ENCODE measurements around the gene SLMAP.

Gene SLMAP

DNA sequence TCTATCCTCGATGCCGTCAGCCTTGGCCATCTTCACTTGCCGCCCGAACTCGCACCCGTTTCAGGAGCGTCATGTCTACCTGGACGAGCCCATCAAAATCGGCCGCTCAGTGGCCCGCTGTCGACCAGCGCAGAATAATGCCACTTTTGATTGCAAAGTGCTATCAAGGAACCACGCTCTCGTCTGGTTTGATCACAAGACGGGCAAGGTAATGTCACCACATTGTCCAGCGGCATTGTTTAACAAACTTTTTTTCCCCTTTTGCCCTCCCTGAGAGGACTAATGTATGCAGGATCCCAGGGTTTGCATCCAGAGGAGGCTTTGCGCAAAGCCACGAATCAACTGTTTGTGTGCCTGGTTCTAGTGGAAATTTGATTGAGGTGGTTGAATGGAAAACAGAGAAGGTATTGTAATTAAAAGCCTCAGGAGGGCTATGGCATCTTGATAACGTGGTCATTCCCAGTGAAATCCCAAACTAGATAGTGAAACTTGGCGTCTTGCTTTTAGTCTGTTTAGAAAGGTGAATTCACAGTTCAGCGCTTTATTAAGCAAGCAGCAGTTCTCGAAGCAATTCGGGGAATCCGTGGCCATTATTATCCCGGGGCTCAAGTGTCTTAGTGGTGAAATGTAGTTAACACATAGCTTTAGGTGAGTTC lies 1.7 kb downstream of the SLMAP start:
- TF ChIP-seq, protein P1, sequence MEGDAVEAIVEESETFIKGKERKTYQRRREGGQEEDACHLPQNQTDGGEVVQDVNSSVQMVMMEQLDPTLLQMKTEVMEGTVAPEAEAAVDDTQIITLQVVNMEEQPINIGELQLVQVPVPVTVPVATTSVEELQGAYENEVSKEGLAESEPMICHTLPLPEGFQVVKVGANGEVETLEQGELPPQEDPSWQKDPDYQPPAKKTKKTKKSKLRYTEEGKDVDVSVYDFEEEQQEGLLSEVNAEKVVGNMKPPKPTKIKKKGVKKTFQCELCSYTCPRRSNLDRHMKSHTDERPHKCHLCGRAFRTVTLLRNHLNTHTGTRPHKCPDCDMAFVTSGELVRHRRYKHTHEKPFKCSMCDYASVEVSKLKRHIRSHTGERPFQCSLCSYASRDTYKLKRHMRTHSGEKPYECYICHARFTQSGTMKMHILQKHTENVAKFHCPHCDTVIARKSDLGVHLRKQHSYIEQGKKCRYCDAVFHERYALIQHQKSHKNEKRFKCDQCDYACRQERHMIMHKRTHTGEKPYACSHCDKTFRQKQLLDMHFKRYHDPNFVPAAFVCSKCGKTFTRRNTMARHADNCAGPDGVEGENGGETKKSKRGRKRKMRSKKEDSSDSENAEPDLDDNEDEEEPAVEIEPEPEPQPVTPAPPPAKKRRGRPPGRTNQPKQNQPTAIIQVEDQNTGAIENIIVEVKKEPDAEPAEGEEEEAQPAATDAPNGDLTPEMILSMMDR (conservative IDR thresholded peaks at IDR 0.05; ENCODE audit: control insufficient read depth, insufficient read depth, low read depth, low read length) = no peak
- peak overlapping the region; percentile 67 for H3K4me3 ChIP-seq (ENCODE audit: control insufficient read depth, low read depth, low read length)
- DNase-seq (ENCODE audit: low read depth) = peak; percentile 31

- H3K4me3 ChIP-seq (ENCODE audit: control insufficient read depth, low read depth, low read length) = peak overlapping the region; percentile 67
- peak; percentile 40 for DNase-seq (ENCODE audit: low read depth)
- TF ChIP-seq, protein P1 (conservative IDR thresholded peaks at IDR 0.05; ENCODE audit: control insufficient read depth, insufficient read depth, low read depth, low read length) = no peak
Measured at GRCh38 chr3:57758686-57759085, 2.6 kb downstream of the SLMAP start.

GRCh38 chr3:57764794-57765193 lies 8.7 kb downstream of the SLMAP start:
- DNase-seq (ENCODE audit: low read depth) = no peak
- TF ChIP-seq, protein P1 (conservative IDR thresholded peaks at IDR 0.05; ENCODE audit: control insufficient read depth, insufficient read depth, low read depth, low read length) = no peak
- H3K4me3 ChIP-seq (ENCODE audit: control insufficient read depth, low read depth, low read length) = no peak overlapping the region

DNA sequence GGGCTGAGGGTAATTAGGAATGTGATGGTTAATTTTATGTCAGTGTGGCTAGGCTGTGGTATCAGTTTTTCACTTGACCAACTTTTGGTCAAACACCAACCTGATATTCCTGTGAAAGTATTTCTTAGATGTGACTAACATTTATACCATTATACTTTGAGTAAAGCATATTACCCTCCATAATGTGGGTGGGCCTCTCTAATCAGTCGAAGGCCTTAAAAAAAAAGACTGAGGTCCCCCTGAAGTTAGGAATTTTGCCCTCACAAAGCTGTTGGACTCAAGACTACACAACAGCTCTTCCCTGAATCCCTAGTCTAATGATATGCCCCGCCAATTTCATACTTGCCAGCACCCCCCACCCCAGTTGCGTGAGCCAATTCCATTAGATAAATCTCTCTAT lies 12.5 kb downstream of the SLMAP start:
- DNase-seq (ENCODE audit: low read depth) = no peak

DNA sequence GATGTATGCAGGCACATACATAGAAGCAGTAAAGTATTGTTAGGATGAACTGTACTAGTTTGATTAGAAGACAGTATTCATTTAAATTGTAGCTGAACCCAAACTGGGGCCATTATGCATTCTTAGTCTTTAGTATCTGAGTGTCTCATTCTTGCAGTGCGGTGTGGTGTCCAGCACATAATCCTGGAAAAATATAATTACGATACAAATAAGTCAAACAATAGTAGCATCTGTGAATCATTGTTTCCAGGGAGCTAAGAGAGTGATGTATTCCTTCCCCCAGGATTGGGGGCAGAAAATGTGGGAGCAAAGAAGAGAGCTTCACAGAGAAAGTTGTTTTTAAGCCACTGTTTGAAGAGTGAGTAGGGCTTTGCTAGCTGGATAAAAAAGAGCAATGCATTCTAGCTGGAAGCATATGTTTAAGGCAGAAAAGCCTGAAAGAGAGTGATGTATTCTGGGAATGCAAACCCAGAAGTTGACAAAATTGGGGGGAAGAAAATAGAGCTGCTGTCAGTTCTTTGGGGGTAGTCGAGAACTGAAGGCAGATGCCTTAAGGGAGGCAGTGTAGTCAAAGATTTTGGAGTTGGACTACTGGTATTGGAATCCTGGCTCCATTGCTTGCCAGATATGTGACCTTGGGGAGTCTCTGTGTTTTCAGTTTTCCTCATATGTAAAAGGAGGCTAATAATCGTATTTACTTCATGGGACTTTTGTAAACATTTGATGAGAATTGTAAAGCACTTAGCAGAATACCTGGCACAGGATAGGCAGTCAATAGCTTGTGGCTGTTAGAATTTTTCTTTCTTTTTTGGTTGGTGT lies 14.1 kb downstream of the SLMAP start:
- TF ChIP-seq, protein P1 (conservative IDR thresholded peaks at IDR 0.05; ENCODE audit: control insufficient read depth, insufficient read depth, low read depth, low read length) = no peak
- no peak overlapping the region for H3K4me3 ChIP-seq (ENCODE audit: control insufficient read depth, low read depth, low read length)
- DNase-seq (ENCODE audit: low read depth) = no peak

More for the DNA sequence above, 12.5 kb downstream of the SLMAP start:
- TF ChIP-seq, protein P1 (conservative IDR thresholded peaks at IDR 0.05; ENCODE audit: control insufficient read depth, insufficient read depth, low read depth, low read length) = no peak
- no peak overlapping the region for H3K4me3 ChIP-seq (ENCODE audit: control insufficient read depth, low read depth, low read length)

GRCh38 chr3:57772251-57772650 lies 16.1 kb downstream of the SLMAP start:
- no peak for DNase-seq (ENCODE audit: low read depth)
- no peak overlapping the region for H3K4me3 ChIP-seq (ENCODE audit: control insufficient read depth, low read depth, low read length)
- TF ChIP-seq, protein P1 (conservative IDR thresholded peaks at IDR 0.05; ENCODE audit: control insufficient read depth, insufficient read depth, low read depth, low read length) = no peak

Data from fibroblast of mammary gland (primary cell).